ENCODE data around the gene SNURF.
"Not testable (repeated sequence)": the region's sequence is repeated elsewhere in the genome, so short reads cannot be mapped to it uniquely, and the experiment has no call there.

Gene SNURF

DNA sequence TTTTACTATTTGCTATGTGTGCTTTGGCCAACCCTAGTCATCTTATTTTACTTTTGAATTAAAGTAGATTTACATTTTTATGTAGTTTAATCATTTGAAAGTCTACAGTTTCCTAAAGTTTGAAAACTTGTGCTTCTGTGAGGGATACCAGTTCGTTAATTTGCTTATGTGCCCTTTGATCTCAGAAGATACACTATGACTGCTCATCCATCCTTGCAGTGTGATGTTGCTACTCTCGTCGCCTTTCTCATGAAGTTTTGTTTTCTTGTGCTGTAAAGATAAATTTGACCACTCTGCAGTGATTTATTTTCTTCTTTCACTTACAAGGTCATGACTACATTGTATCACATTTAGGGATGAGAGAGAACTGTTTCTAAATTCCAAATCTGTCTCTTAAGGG is 16.3 kb downstream of the SNURF start:
- no peak for DNase-seq (ENCODE audit: low read depth)

DNA sequence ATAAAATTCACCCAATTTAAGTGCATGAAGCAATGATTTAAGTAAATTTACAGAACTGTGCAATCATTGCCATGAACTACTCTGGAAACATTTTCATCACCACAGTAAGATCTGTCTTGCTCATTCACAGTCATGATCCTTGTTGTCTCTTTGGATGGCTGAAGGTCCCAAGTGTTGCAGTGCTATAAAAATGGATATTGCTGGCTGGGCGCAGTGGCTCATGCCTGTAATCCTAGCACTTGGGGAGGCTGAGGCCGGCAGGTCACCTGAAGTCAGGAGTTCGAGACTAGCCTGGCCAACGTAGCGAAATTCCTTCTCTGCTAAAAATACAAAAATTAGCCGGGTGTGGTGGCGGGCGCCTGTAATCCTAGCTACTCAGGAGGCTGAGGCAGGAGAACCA is 17.0 kb downstream of the SNURF start:
- no peak overlapping the region for H3K4me3 ChIP-seq (replicated peaks; ENCODE audit: low read depth, low read length)
- no peak for DNase-seq (ENCODE audit: low read depth)
- TF ChIP-seq, protein P1, sequence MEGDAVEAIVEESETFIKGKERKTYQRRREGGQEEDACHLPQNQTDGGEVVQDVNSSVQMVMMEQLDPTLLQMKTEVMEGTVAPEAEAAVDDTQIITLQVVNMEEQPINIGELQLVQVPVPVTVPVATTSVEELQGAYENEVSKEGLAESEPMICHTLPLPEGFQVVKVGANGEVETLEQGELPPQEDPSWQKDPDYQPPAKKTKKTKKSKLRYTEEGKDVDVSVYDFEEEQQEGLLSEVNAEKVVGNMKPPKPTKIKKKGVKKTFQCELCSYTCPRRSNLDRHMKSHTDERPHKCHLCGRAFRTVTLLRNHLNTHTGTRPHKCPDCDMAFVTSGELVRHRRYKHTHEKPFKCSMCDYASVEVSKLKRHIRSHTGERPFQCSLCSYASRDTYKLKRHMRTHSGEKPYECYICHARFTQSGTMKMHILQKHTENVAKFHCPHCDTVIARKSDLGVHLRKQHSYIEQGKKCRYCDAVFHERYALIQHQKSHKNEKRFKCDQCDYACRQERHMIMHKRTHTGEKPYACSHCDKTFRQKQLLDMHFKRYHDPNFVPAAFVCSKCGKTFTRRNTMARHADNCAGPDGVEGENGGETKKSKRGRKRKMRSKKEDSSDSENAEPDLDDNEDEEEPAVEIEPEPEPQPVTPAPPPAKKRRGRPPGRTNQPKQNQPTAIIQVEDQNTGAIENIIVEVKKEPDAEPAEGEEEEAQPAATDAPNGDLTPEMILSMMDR (IDR thresholded peaks at IDR 0.05; ENCODE audit: low read length, missing control alignments): no peak

More for the DNA sequence above, 16.3 kb downstream of the SNURF start:
- TF ChIP-seq, protein P1 (IDR thresholded peaks at IDR 0.05; ENCODE audit: low read length, missing control alignments): no peak
- H3K4me3 ChIP-seq (replicated peaks; ENCODE audit: low read depth, low read length): no peak overlapping the region

DNA sequence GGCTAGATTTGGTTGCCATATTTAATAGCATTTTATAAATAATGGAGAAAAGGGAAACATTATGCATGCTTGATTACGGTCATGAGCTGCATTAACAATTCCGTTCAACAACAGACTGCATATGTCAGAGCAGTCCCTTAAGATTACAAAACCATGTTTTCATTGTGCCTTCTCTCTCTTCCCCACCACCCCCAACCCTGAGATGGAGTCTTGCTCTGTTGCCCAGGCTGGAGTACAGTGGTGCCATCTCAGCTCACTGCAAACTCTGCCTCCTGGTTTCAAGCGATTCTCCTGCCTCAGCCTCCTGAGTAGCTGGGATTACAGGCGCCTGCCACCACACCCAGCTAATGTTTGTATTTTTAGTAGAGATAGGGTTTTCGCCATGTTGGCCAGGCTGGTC is 17.9 kb downstream of the SNURF start:
- DNase-seq (ENCODE audit: low read depth): not testable (repeated sequence)

DNA sequence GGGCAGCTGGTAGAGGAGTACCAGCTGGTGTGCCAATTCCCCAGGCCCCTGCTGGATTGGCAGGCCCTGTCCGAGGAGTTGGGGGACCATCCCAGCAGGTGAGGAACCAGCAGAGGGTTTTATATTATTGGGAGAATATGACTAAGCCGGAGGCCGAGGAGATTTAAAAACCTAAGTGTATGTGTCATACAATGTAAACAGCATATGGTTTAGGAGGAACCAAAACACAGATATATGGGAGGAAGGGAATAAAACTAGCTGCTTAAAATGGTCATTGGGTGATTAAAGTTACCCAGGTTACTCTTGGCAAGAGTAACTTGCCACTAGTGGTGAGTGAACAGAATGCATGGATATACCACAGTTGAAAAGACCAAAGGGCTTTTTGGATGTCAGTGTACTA is 22.1 kb downstream of the SNURF start:
- no peak overlapping the region for H3K4me3 ChIP-seq (replicated peaks; ENCODE audit: low read depth, low read length)
- TF ChIP-seq, protein P1 (IDR thresholded peaks at IDR 0.05; ENCODE audit: low read length, missing control alignments): no peak
- no peak for DNase-seq (ENCODE audit: low read depth)

More for the DNA sequence above, 17.9 kb downstream of the SNURF start:
- not testable (repeated sequence) for H3K4me3 ChIP-seq (replicated peaks; ENCODE audit: low read depth, low read length)

DNA sequence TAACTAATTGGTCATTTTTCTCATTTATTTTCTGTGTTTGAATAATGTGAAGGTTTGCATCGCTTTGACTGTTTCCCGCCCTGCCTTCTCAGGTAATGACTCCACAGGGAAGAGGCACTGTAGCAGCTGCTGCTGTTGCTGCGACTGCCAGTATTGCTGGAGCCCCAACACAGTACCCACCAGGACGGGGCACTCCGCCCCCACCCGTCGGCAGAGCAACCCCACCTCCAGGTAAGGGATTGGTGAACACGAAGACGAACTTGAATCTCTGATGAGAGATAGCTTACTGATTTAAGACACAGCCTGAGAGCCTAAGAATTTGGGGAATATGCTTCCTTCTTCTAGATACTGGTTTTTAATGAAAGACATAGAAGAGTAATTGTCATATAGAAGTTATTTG is 22.9 kb downstream of the SNURF start:
- no peak for DNase-seq (ENCODE audit: low read depth)
- H3K4me3 ChIP-seq (replicated peaks; ENCODE audit: low read depth, low read length): no peak overlapping the region
- TF ChIP-seq, protein P1 (IDR thresholded peaks at IDR 0.05; ENCODE audit: low read length, missing control alignments): no peak

DNA sequence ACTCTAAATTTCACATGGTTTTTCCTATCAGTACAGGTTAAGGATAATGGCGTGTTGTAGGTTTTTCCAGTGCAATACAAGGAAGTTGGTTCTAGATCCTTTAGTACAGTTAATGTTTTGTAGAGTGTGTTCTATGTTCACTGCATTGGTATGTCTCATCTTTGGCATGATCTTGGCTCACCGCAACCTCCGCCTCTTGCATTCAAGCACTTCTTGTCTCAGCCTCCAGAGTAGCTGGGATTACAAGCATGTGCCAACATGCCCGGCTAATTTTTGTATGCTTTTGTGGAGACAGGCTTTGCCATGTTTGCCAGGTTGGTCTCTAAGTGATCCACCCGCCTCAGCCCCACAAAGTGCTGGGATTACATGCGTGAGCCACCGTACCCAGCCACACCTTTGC is 30.4 kb downstream of the SNURF start:
- TF ChIP-seq, protein P1 (IDR thresholded peaks at IDR 0.05; ENCODE audit: low read length, missing control alignments): no peak
- H3K4me3 ChIP-seq (replicated peaks; ENCODE audit: low read depth, low read length): no peak overlapping the region
- DNase-seq (ENCODE audit: low read depth): no peak

DNA sequence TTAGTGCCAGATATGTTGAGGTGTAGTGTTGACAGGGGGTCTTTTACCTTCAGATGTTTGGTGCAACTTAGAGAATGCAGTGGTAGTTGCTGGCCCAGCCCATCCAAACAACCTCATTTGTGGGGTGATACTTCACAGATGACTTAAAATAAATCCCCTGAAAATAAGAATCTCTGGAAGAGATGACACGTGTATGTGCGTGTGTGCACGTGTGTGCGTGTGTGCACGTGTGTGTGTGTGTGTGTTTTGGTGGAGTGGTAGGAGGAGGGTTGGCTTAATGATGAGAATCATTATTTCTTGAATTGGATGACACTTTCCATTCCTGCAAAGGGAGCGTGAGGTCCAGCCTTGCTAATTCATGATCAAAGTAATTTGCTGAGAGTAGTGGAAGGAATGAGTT is 31.9 kb downstream of the SNURF start:
- TF ChIP-seq, protein P1 (IDR thresholded peaks at IDR 0.05; ENCODE audit: low read length, missing control alignments): no peak
- DNase-seq (ENCODE audit: low read depth): no peak
- no peak overlapping the region for H3K4me3 ChIP-seq (replicated peaks; ENCODE audit: low read depth, low read length)
